Uterus (tissue), 2 donors: ENCODE results near the gene SAMD8.
"Not testable (repeated sequence)": the region's sequence is repeated elsewhere in the genome, so short reads cannot be mapped to it uniquely, and the experiment has no call there.

Source experiments
- POLR2A ChIP-seq, 2 donors: fragments of 450-650 bp; IDR thresholded peaks; one replicate each; pipeline ENCODE4 v1.6.1; 2016; ENCODE audit warnings: antibody characterized with exemption in 2 of 2, mild to moderate bottlenecking in 1 of 2, moderate library complexity in 1 of 2
- TF ChIP-seq, protein P1 (sequence below), 4 experiments: fragments of 200-600 bp in 2 of 4; fragments of 450-650 bp in 2 of 4; sonication (generic) in 2 of 4; IDR thresholded peaks; one replicate each; pipeline ENCODE4 v1.5.1; 2016 to 2019; ENCODE audit warnings: antibody characterized with exemption in 4 of 4, mild to moderate bottlenecking in 2 of 4, moderate library complexity in 1 of 4

DNA sequence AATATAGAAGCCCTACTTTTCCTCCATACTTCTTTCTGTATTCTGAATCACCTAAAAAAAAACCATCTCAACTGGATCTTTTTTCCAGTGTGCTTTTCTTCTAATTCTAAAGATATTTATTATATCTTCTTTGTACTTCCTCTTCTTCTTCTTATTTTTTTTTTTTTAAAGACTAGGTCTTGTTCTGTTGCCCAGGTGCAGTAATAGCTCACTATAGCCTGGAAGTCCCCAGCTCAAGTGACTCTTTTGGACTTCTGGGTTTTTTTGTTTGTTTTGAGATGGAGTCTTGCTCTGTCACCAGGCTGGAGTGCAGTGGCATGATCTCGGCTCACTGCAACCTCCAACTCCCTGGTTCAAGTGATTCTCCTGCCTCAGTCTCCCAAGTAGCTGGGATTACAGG is 17.5 kb downstream of the SAMD8 start:
- not testable (repeated sequence) for TF ChIP-seq POLR2A (IDR thresholded peaks at IDR 0.05)
- TF ChIP-seq, protein P1, sequence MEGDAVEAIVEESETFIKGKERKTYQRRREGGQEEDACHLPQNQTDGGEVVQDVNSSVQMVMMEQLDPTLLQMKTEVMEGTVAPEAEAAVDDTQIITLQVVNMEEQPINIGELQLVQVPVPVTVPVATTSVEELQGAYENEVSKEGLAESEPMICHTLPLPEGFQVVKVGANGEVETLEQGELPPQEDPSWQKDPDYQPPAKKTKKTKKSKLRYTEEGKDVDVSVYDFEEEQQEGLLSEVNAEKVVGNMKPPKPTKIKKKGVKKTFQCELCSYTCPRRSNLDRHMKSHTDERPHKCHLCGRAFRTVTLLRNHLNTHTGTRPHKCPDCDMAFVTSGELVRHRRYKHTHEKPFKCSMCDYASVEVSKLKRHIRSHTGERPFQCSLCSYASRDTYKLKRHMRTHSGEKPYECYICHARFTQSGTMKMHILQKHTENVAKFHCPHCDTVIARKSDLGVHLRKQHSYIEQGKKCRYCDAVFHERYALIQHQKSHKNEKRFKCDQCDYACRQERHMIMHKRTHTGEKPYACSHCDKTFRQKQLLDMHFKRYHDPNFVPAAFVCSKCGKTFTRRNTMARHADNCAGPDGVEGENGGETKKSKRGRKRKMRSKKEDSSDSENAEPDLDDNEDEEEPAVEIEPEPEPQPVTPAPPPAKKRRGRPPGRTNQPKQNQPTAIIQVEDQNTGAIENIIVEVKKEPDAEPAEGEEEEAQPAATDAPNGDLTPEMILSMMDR (IDR thresholded peaks at IDR 0.05), result not testable (repeated sequence)
